Measurements from ENCODE around the gene ADPRHL1. TPM values are rescaled to one million over a fixed set of nuclear protein-coding genes. Genes with fewer than 3 reads are reported as not detected.

Gene ADPRHL1
- total and polyA plus RNA-seq, 7 donors: 1.2 to 7.8 (median 4.2) TPM

GRCh38 chr13:113446488-113446854 lies 6.8 kb downstream of the ADPRHL1 start:
- intact Hi-C loops (cut with DNase I): no loop called here
- Histone ChIP-seq H3K27ac (no peak overlapping the region), H3K36me3 (no peaks in the 10 kb centered on the region), H3K9me3 (no peaks in the 10 kb centered on the region), H3K4me3 (no peak overlapping the region), H3K27me3 (no peaks in the 10 kb centered on the region), H3K4me1 (no peaks in the 10 kb centered on the region)
- 86 to 91% methylated on average over 9 of the region's 9 CpGs for WGBS, 2 donors
- DNase-seq: no peak
- TF ChIP-seq POLR2A (IDR thresholded peaks at IDR 0.05) (no peak), CTCF (IDR thresholded peaks at IDR 0.05) (no peak), POLR2AphosphoS5 (IDR thresholded peaks at IDR 0.05) (no peak), EP300 (IDR thresholded peaks at IDR 0.05) (no peak)

GRCh38 chr13:113445791-113446487 lies 7.3 kb downstream of the ADPRHL1 start:
- Histone ChIP-seq H3K36me3 (no peaks in the 10 kb centered on the region), H3K4me1 (no peaks in the 10 kb centered on the region), H3K27ac (no peak overlapping the region), H3K9me3 (no peaks in the 10 kb centered on the region), H3K4me3 (no peak overlapping the region), H3K27me3 (no peaks in the 10 kb centered on the region)
- DNase-seq: peak; percentile 43
- 45 to 81% methylated on average over 19 of the region's 19 CpGs for WGBS, 2 donors
- no peak for TF ChIP-seq POLR2A (IDR thresholded peaks at IDR 0.05)
- intact Hi-C loops (cut with DNase I): no loop called here

GRCh38 chr13:113443991-113444390 lies 9.3 kb downstream of the ADPRHL1 start:
- Histone ChIP-seq H3K27me3 (no peaks in the 10 kb centered on the region), H3K9me3 (no peaks in the 10 kb centered on the region), H3K27ac (no peak overlapping the region), H3K36me3 (no peaks in the 10 kb centered on the region), H3K4me3 (no peak overlapping the region), H3K4me1 (no peaks in the 10 kb centered on the region)
- DNase-seq: peak; percentile 42
- TF ChIP-seq POLR2AphosphoS5 (IDR thresholded peaks at IDR 0.05): no peak
- TF ChIP-seq EP300 (IDR thresholded peaks at IDR 0.05): no peak
- TF ChIP-seq CTCF (IDR thresholded peaks at IDR 0.05): no peak
- TF ChIP-seq POLR2A (IDR thresholded peaks at IDR 0.05): no peak
- intact Hi-C loops (cut with DNase I): no loop called here
- WGBS, 2 donors: 98% methylated on average over 15 of the region's 15 CpGs

- Histone ChIP-seq H3K9me3 (no peaks in the 10 kb centered on the region), H3K27ac (no peak overlapping the region), H3K36me3 (no peaks in the 10 kb centered on the region), H3K4me3 (no peak overlapping the region), H3K4me1 (peaks cover 0 to under 1% (median 0%) of the 10 kb centered on the region in 4 donors), H3K27me3 (no peaks in the 10 kb centered on the region)
- no peak for TF ChIP-seq EP300 (IDR thresholded peaks at IDR 0.05)
- TF ChIP-seq POLR2A (IDR thresholded peaks at IDR 0.05): no peak
- TF ChIP-seq POLR2AphosphoS5 (IDR thresholded peaks at IDR 0.05): no peak
- no peak for TF ChIP-seq CTCF (IDR thresholded peaks at IDR 0.05)
- DNase-seq: no peak
- intact Hi-C loops (cut with DNase I): no loop called here
- 95 to 99% methylated on average over 1 of the region's 1 CpG for WGBS, 2 donors
Measured at GRCh38 chr13:113442985-113443362, 10.3 kb downstream of the ADPRHL1 start.

GRCh38 chr13:113442354-113442984 lies 10.8 kb downstream of the ADPRHL1 start:
- Histone ChIP-seq H3K9me3 (no peaks in the 10 kb centered on the region), H3K27ac (no peak overlapping the region), H3K36me3 (no peaks in the 10 kb centered on the region), H3K27me3 (no peaks in the 10 kb centered on the region), H3K4me3 (no peak overlapping the region), H3K4me1 (peaks cover 0 to 6% (median 4%) of the 10 kb centered on the region in 4 donors)
- WGBS, 2 donors: 96 to 97% methylated on average over 10 of the region's 10 CpGs
- TF ChIP-seq POLR2A (IDR thresholded peaks at IDR 0.05) (no peak), POLR2AphosphoS5 (IDR thresholded peaks at IDR 0.05) (no peak), EP300 (IDR thresholded peaks at IDR 0.05) (no peak), CTCF (IDR thresholded peaks at IDR 0.05) (no peak)
- intact Hi-C loops (cut with DNase I): no loop called here
- DNase-seq: peak; percentile 5

All from sigmoid colon (tissue), 7 donors.